ENCODE data around the gene IFT81.

- TF ChIP-seq CTCF (IDR thresholded peaks at IDR 0.05): no peak
- no peak for TF ChIP-seq POLR2A (IDR thresholded peaks at IDR 0.05)
Measured at GRCh38 chr12:110185626-110186025, 61.5 kb downstream of the IFT81 start.
